GM10266 (cell line): ENCODE results near the gene ADGRL1.
"Not testable (repeated sequence)": the region's sequence is repeated elsewhere in the genome, so short reads cannot be mapped to it uniquely, and the experiment has no call there.

Experiments used
- DNase-seq: peaks from one replicate; pipeline ENCODE4 v3.0.0; 2012; ENCODE audit errors: extremely low spot score
- CTCF ChIP-seq: IDR thresholded peaks from 2 replicates; pipeline ENCODE4 v1.5.1; 2012; ENCODE audit warnings: mild to moderate bottlenecking, low read depth; ENCODE audit not compliant: control insufficient read depth, insufficient read depth; ENCODE audit errors: missing control alignments

ADGRL1 gene

DNA sequence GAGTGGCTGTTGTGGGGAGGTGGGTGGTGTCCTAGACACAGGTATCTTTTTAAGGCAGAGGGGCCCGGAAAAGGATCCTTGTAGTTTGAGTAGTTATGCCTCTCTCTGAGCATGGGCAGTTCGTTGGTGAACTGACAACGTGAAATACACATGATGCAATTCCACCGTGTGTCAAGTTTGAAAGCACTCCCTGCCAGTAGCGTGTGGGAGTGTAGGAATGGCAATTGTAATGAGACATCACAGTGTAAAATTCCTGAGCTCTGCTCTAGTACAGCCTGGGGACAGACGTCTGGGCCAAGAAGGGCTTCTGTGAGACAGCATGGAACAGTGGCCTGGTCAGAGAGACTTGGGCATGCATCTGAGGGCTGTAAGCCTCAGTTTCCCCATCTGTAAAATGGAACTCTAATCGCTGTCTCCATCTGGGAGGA lies 59.2 kb downstream of the ADGRL1 start:
- TF ChIP-seq CTCF, result no peak
- DNase-seq, result no peak

- DNase-seq, result not testable (repeated sequence)
Observed at GRCh38 chr19:14146169-14146568, 59.8 kb downstream of the ADGRL1 start.

GRCh38 chr19:14145381-14145780 lies 60.6 kb downstream of the ADGRL1 start:
- no peak for TF ChIP-seq CTCF
- no peak for DNase-seq

GRCh38 chr19:14142262-14143190 lies 63.4 kb downstream of the ADGRL1 start:
- DNase-seq, result no peak
- no peak for TF ChIP-seq CTCF

DNA sequence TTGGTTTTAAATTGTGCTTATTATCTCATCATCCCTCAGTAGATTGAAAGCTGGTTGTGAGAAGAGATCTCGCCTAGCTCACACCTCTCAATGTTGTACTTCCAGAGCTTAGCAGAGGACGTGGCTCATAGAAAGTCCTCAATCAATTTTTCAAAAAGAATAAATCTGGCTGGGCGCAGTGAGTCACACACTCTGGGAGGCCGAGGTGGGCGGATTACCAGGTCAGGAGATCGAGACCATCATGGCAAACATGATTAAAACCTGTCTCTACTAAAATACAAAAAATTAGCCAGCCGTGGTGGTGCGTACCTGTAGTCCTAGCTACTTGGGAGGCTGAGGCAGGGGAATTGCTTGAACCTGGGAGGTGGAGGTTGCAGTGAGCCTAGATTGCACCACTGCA lies 64.9 kb downstream of the ADGRL1 start:
- no peak for DNase-seq

DNA sequence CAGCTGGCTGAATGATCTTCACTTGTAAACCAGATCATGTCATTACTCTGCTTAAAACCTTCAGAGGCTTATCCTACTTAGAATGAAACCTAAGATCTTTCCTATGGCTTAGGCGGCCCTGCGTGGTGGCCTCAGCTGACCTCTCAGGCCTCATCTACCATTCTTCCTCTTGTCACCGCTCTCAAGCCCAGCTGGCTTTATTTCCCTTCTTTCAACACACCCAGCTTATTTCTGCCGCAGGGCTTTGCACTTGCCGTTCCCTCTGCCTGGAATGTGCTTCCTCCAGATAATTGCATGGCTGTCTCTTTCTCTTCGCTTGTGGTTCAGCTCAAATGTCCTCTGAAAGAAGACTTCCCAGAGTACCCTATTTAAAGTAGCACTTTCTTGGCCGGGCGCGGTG lies 66.0 kb downstream of the ADGRL1 start:
- no peak for TF ChIP-seq CTCF
- no peak for DNase-seq

More for the DNA sequence above, 64.9 kb downstream of the ADGRL1 start:
- TF ChIP-seq CTCF, result no peak

GRCh38 chr19:14138576-14139265 lies 67.2 kb downstream of the ADGRL1 start:
- no peak for DNase-seq

More at GRCh38 chr19:14138576-14139265, 67.2 kb downstream of the ADGRL1 start:
- no peak for TF ChIP-seq CTCF
